ENCODE measurements around the gene BAAT. TPM values are rescaled to one million over a fixed set of nuclear protein-coding genes. Genes with fewer than 3 reads are reported as not detected.

The BAAT gene
- total RNA-seq, 1 donor from 2014 or later, result 0.07 TPM

GRCh38 chr9:101427957-101428655 lies 43.3 kb upstream of the BAAT start:
- Mint-ChIP-seq H3K4me3 (no peak overlapping the region), H3K4me1 (no peaks in the 10 kb centered on the region), H3K27ac (no peak overlapping the region), H3K9me3 (no peaks in the 10 kb centered on the region), H3K27me3 (ENCODE audit: low read depth) (peaks cover 18% of the 10 kb centered on the region), H3K36me3 (no peaks in the 10 kb centered on the region)
- DNase-seq (ENCODE audit: low spot score in 2 of 2, unreplicated experiment in 2 of 2), result no peak
- no peak for TF ChIP-seq CTCF (IDR thresholded peaks at IDR 0.05; ENCODE audit: unreplicated experiment)

DNA sequence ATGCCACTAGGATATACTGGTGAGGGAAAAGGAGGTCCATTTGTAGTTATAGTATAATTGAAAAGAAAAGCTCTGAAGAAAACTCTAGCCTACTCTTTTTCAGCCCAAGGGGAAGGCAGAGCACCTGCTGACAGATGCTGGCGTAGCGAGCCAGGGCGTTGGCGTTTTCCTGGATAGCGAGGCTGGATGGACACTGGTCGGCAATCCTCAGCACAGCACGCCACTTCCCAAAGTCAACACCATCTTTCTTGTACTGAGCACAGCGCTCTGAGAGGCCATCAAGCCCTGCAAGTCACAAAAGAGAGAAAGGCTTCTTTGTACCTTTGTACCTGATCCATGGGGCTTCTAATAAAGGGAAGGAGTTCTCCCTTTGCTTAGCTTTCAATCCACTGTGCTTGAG lies 42.6 kb upstream of the BAAT start:
- Mint-ChIP-seq H3K27ac (no peak overlapping the region), H3K4me3 (no peak overlapping the region), H3K27me3 (ENCODE audit: low read depth) (peaks cover 18% of the 10 kb centered on the region), H3K36me3 (no peaks in the 10 kb centered on the region), H3K4me1 (no peaks in the 10 kb centered on the region), H3K9me3 (no peaks in the 10 kb centered on the region)
- TF ChIP-seq CTCF (IDR thresholded peaks at IDR 0.05; ENCODE audit: unreplicated experiment), result no peak
- DNase-seq (ENCODE audit: low spot score in 2 of 2, unreplicated experiment in 2 of 2), result no peak

DNA sequence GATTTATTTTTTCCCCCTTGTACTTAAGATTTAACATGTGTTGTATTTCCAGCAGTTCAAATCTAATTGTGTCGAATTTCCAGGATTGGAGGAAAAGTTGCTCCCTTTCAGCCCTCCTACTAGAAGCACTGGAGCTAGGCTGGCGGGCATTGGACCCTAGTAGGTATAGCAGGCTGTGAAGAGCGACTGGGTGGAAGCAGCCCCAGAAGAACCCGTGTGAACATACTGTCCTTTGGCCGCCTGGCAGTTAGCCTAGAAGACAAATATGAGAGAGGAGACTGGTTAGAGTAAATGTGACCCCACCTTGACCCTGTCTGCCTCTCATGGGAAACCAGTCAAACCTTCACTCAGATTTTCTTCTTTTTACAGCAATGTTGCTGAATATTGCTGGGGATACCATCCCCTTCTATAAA lies 36.9 kb upstream of the BAAT start:
- TF ChIP-seq CTCF (IDR thresholded peaks at IDR 0.05; ENCODE audit: unreplicated experiment), result no peak
- no peak for DNase-seq (ENCODE audit: low spot score in 2 of 2, unreplicated experiment in 2 of 2)
- H3K27me3 Mint-ChIP-seq (ENCODE audit: low read depth), result peaks cover 2% of the 10 kb centered on the region
- H3K36me3 Mint-ChIP-seq, result peaks cover 4% of the 10 kb centered on the region
- H3K4me1 Mint-ChIP-seq, result no peaks in the 10 kb centered on the region
- no peak overlapping the region for H3K4me3 Mint-ChIP-seq
- no peak overlapping the region for H3K27ac Mint-ChIP-seq
- peaks cover 11% of the 10 kb centered on the region for H3K9me3 Mint-ChIP-seq

- H3K4me3 Mint-ChIP-seq, result no peak overlapping the region
- H3K36me3 Mint-ChIP-seq, result peaks cover 11% of the 10 kb centered on the region
- H3K27ac Mint-ChIP-seq, result no peak overlapping the region
- peaks cover 18% of the 10 kb centered on the region for H3K9me3 Mint-ChIP-seq
- TF ChIP-seq CTCF (IDR thresholded peaks at IDR 0.05; ENCODE audit: unreplicated experiment), result no peak
- no peak for DNase-seq (ENCODE audit: low spot score in 2 of 2, unreplicated experiment in 2 of 2)
- no peaks in the 10 kb centered on the region for H3K4me1 Mint-ChIP-seq
- peaks cover 2% of the 10 kb centered on the region for H3K27me3 Mint-ChIP-seq (ENCODE audit: low read depth)
These were observed 35.1 kb upstream of the BAAT start for GRCh38 chr9:101419863-101420262.

- H3K27ac Mint-ChIP-seq, result no peak overlapping the region
- no peak overlapping the region for H3K4me3 Mint-ChIP-seq
- peaks cover 26% of the 10 kb centered on the region for H3K9me3 Mint-ChIP-seq
- no peak for TF ChIP-seq CTCF (IDR thresholded peaks at IDR 0.05; ENCODE audit: unreplicated experiment)
- peaks cover 17% of the 10 kb centered on the region for H3K36me3 Mint-ChIP-seq
- no peaks in the 10 kb centered on the region for H3K4me1 Mint-ChIP-seq
- H3K27me3 Mint-ChIP-seq (ENCODE audit: low read depth), result no peaks in the 10 kb centered on the region
- no peak for DNase-seq (ENCODE audit: low spot score in 2 of 2, unreplicated experiment in 2 of 2)
These were observed 34.0 kb upstream of the BAAT start for GRCh38 chr9:101418518-101419430.
